GM21723 (cell line): ENCODE results near the gene USP46.

Experiments
- ATAC-seq: cut with Tn5 transposase; IDR thresholded peaks from one replicate; pipeline ENCODE4 v1.9.1; 2021; ENCODE audit warnings: mild to moderate bottlenecking, moderate library complexity; ENCODE audit not compliant: unreplicated experiment

USP46 gene

GRCh38 chr4:52659001-52659721, at the start of gene USP46:
USP46 (minus strand) TSS chr4:52659301; CDS start chr4:52659150, 151 bp downstream.
- peak; percentile 85 for ATAC-seq

GRCh38 chr4:52704661-52705060, 45.6 kb upstream of the USP46 start:
- ATAC-seq = no peak

GRCh38 chr4:52704133-52704532, 45.0 kb upstream of the USP46 start:
- ATAC-seq = no peak

GRCh38 chr4:52701207-52701606, 42.1 kb upstream of the USP46 start:
- peak; percentile 95 for ATAC-seq

GRCh38 chr4:52694936-52695335, 35.8 kb upstream of the USP46 start:
- ATAC-seq = no peak

GRCh38 chr4:52693492-52693891, 34.4 kb upstream of the USP46 start:
- ATAC-seq = no peak

GRCh38 chr4:52689096-52689495, 30.0 kb upstream of the USP46 start:
- no peak for ATAC-seq

- no peak for ATAC-seq
Measured at GRCh38 chr4:52687696-52688095, 28.6 kb upstream of the USP46 start.

- peak; percentile 45 for ATAC-seq
Measured at GRCh38 chr4:52685316-52685715, 26.2 kb upstream of the USP46 start.

- peak; percentile 73 for ATAC-seq
Measured at GRCh38 chr4:52684896-52685295, 25.8 kb upstream of the USP46 start.

- ATAC-seq = no peak
Measured at GRCh38 chr4:52680381-52680780, 21.3 kb upstream of the USP46 start.

GRCh38 chr4:52676536-52676935, 17.4 kb upstream of the USP46 start:
- ATAC-seq = no peak

GRCh38 chr4:52675111-52675510, 16.0 kb upstream of the USP46 start:
- no peak for ATAC-seq

- ATAC-seq = no peak
Measured at GRCh38 chr4:52670739-52671138, 11.6 kb upstream of the USP46 start.

- no peak for ATAC-seq
Measured at GRCh38 chr4:52670121-52670520, 11.0 kb upstream of the USP46 start.

- peak; percentile 89 for ATAC-seq
Measured at GRCh38 chr4:52665592-52665991, 6.5 kb upstream of the USP46 start.

GRCh38 chr4:52664479-52664878, 5.4 kb upstream of the USP46 start:
- ATAC-seq = no peak

- no peak for ATAC-seq
Measured at GRCh38 chr4:52661966-52662690, 3.0 kb upstream of the USP46 start.

GRCh38 chr4:52660643-52661042, 1.5 kb upstream of the USP46 start:
- no peak for ATAC-seq

- peak; percentile 36 for ATAC-seq
Measured at GRCh38 chr4:52659722-52660261, 691 bp upstream of the USP46 start.

GRCh38 chr4:52658641-52659000, 480 bp downstream of the USP46 start:
- ATAC-seq = no peak
